SW480 (cell line): ENCODE data around the gene NHSL1.

ENCODE experiments used
- DNase-seq: peaks from one replicate; pipeline ENCODE4 v3.0.0-alpha.2; 2016; ENCODE audit warnings: low spot score

The NHSL1 gene

GRCh38 chr6:138499303-138500018 lies at the start of gene NHSL1:
TSS of gene NHSL1 (minus strand) at chr6:138499494. CDS start at chr6:138499290, 204 bp downstream.
- DNase-seq, result peak; percentile 70

- DNase-seq, result no peak
Measured at GRCh38 chr6:138546733-138547185, 47.5 kb upstream of the NHSL1 start.

- DNase-seq, result no peak
Measured at GRCh38 chr6:138545621-138545980, 46.3 kb upstream of the NHSL1 start.

GRCh38 chr6:138544501-138544900 lies 45.2 kb upstream of the NHSL1 start:
- no peak for DNase-seq

- DNase-seq, result no peak
Measured at GRCh38 chr6:138543657-138544056, 44.4 kb upstream of the NHSL1 start.

- DNase-seq, result no peak
Measured at GRCh38 chr6:138541823-138542481, 42.7 kb upstream of the NHSL1 start.

- no peak for DNase-seq
Measured at GRCh38 chr6:138540468-138540867, 41.2 kb upstream of the NHSL1 start.

GRCh38 chr6:138539876-138540275 lies 40.6 kb upstream of the NHSL1 start:
- DNase-seq, result no peak

- no peak for DNase-seq
Measured at GRCh38 chr6:138538390-138539031, 39.2 kb upstream of the NHSL1 start.

- no peak for DNase-seq
Measured at GRCh38 chr6:138537106-138537505, 37.8 kb upstream of the NHSL1 start.

- DNase-seq, result no peak
Measured at GRCh38 chr6:138535728-138536455, 36.6 kb upstream of the NHSL1 start.

GRCh38 chr6:138533667-138534066 lies 34.4 kb upstream of the NHSL1 start:
- DNase-seq, result no peak

- no peak for DNase-seq
Measured at GRCh38 chr6:138531387-138531786, 32.1 kb upstream of the NHSL1 start.

- DNase-seq, result no peak
Measured at GRCh38 chr6:138529478-138529877, 30.2 kb upstream of the NHSL1 start.

- DNase-seq, result no peak
Measured at GRCh38 chr6:138528956-138529355, 29.7 kb upstream of the NHSL1 start.

- no peak for DNase-seq
Measured at GRCh38 chr6:138528137-138528536, 28.8 kb upstream of the NHSL1 start.

- no peak for DNase-seq
Measured at GRCh38 chr6:138527411-138528088, 28.3 kb upstream of the NHSL1 start.

- no peak for DNase-seq
Measured at GRCh38 chr6:138526822-138527235, 27.5 kb upstream of the NHSL1 start.

GRCh38 chr6:138525355-138525754 lies 26.1 kb upstream of the NHSL1 start:
- no peak for DNase-seq

GRCh38 chr6:138524526-138524925 lies 25.2 kb upstream of the NHSL1 start:
- DNase-seq, result no peak

- DNase-seq, result no peak
Measured at GRCh38 chr6:138523347-138524210, 24.3 kb upstream of the NHSL1 start.
